GM18526 (cell line): ENCODE measurements around the gene HSPA2.

Source experiments
- POLR2A ChIP-seq: IDR thresholded peaks from 3 replicates; pipeline ENCODE4 v1.6.1; 2011; ENCODE audit not compliant: insufficient read length; ENCODE audit errors: extremely low read depth

HSPA2 gene

DNA sequence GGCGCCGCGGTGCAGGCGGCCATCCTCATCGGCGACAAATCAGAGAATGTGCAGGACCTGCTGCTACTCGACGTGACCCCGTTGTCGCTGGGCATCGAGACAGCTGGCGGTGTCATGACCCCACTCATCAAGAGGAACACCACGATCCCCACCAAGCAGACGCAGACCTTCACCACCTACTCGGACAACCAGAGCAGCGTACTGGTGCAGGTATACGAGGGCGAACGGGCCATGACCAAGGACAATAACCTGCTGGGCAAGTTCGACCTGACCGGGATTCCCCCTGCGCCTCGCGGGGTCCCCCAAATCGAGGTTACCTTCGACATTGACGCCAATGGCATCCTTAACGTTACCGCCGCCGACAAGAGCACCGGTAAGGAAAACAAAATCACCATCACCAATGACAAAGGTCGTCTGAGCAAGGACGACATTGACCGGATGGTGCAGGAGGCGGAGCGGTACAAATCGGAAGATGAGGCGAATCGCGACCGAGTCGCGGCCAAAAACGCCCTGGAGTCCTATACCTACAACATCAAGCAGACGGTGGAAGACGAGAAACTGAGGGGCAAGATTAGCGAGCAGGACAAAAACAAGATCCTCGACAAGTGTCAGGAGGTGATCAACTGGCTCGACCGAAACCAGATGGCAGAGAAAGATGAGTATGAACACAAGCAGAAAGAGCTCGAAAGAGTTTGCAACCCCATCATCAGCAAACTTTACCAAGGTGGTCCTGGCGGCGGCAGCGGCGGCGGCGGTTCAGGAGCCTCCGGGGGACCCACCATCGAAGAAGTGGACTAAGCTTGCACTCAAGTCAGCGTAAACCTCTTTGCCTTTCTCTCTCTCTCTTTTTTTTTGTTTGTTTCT lies 1.7 kb downstream of the HSPA2 start:
- TF ChIP-seq POLR2A, result no peak

GRCh38 chr14:64542836-64543201 lies 2.3 kb downstream of the HSPA2 start:
- TF ChIP-seq POLR2A, result no peak

GRCh38 chr14:64544607-64545312 lies 4.2 kb downstream of the HSPA2 start:
- TF ChIP-seq POLR2A, result no peak

DNA sequence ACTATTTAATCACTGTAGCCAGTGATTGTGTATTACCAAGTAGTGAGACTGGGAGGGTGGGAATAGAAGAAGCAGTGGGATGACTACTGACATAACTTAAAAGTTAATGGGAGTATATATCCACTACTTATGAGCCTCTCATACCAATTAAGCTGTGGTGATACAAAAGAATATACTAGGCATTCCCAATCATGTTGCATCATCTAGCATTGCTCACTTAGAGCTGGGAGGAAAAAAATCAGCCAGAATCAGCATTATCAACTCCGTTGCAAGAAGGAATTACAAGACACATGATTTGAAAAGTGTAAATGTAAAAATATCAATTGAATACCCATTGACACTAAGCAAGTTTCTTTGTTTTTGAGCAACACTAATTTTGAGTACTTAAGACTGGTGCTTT lies 8.5 kb downstream of the HSPA2 start:
- no peak for TF ChIP-seq POLR2A

GRCh38 chr14:64549791-64550620 lies 9.5 kb downstream of the HSPA2 start, which contains the start of gene PPP1R36:
Gene PPP1R36 (plus strand): TSS chr14:64549961. CDS start chr14:64549998, 37 bp downstream.
- TF ChIP-seq POLR2A, result no peak

DNA sequence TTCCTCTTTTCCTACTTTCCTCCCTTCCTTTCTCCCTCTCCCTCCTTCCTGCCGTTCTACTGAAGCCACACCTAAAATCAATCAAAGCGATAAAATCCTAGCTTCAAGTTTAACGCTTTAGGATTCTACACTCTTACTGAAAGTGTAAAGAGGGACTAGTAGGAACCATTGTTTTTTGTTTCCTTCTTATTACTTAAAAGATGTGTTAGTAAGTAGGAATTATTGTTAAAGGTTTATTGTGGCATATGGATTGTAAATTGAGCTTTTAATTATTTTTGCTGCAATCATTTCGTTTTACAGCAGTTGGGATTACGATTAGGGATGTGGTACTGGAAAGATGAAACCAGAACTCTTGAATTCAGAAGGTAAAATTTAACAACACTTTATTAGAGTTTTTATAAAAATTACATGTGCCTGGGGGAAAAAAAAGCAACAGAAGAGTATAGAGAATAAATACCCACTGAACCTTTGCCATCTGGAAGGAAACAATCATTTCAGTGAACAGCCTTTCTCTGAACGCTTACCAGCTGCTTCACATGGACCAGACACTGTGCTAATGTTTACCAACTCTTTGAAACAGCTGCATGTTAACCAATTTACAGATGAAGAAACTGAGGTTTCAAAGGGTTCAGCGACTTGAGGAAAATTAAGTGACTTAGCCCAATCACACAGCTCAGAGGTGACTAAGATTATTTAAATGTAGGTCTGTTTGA lies 10.2 kb downstream of the HSPA2 start:
- TF ChIP-seq POLR2A, result no peak

DNA sequence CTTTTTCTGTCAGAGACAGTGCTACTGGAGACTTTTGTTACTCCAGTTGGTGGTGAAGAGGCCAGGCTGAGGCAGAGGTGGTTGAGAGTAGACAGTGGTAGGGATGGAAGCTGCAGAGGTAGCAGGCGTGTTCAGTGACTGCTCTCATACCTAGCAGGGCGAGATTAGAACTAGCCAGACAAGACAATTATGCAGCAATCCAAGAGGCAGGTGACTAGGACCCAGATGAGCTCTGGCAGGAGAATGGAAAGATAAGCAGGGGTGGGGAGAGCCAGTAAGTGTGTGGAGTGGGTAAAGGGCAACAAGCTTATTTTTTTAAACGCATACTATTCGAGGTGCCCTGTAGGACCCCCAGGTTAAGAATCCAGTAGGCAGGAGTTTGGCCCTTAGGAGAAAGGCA lies 14.0 kb downstream of the HSPA2 start:
- no peak for TF ChIP-seq POLR2A

- TF ChIP-seq POLR2A, result no peak
Observed at GRCh38 chr14:64556526-64556925, 16.0 kb downstream of the HSPA2 start.

DNA sequence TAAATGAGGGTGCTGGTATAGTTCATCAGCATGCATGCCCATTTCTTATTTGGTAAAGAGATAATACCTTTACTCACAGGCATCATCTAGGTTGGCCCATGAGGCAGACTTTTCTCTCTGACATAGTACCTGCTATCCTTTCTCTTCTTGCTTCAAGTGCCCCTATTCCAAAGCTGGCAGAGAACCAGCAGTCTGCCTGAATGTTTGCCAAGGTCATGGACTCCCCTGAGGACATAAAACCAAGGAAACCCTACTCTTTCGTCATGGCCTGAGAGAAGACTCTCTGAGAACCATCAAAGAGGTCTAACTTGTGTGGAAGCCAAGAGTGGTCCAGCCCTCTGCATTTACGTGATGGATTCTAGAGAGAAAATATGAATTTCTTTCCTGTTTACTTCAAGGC lies 21.1 kb downstream of the HSPA2 start:
- TF ChIP-seq POLR2A, result no peak

- no peak for TF ChIP-seq POLR2A
Observed at GRCh38 chr14:64562436-64562835, 21.9 kb downstream of the HSPA2 start.

- TF ChIP-seq POLR2A, result no peak
Observed at GRCh38 chr14:64563696-64564095, 23.2 kb downstream of the HSPA2 start.

GRCh38 chr14:64566651-64567122 lies 26.1 kb downstream of the HSPA2 start:
- no peak for TF ChIP-seq POLR2A

- TF ChIP-seq POLR2A, result no peak
Observed at GRCh38 chr14:64569138-64569631, 28.6 kb downstream of the HSPA2 start.

DNA sequence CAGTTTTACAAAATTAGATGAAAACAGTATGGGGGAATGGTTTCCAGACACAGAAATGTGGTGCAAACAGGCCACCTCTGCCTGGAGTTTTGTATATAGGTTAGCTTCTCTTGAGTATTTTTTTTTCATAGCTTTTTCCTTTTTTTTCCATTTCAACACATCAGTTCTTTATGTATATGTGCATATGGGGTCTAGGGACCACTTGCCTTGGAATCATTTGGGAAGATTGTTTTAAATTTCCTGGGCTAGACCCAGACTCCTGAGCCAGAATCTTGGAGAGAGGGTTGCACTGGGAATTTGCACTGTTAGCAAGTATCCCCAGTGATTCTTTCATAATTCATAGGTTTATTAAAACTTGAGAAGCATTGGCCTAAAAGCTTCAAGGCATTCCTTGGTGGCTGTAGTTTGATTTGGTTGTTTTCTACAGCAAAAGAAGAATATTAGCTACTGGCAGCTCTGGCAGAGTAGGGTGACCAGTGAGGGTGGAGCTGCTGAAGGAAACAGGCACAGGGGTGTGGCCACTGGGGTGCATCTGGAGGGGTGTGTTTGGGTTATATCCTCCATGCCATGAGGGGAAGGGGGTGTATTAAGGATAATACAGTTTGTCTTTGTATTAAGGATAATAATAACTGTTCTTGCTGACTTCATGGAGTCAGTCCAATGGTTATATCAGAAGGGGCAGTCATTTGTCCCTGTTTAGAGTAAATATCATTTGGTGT lies 32.0 kb downstream of the HSPA2 start:
- no peak for TF ChIP-seq POLR2A
